HEK293 (cell line): ENCODE results near the gene OOSP1.
"Not testable (repeated sequence)": the region's sequence is repeated elsewhere in the genome, so short reads cannot be mapped to it uniquely, and the experiment has no call there.

Experiments used
- CTCF ChIA-PET: fragments of 350-600 bp; formaldehyde crosslinking; extraction: SDS; loops from one replicate; lab custom pipeline; 2021; ENCODE audit warnings: antibody characterized with exemption; lab: Yijun Ruan, JAX
- POLR2A ChIA-PET: fragments of 300-600 bp; formaldehyde crosslinking; extraction: SDS; loops from one replicate; lab custom pipeline; 2020; ENCODE audit warnings: antibody characterized with exemption, inconsistent platforms; lab: Yijun Ruan, JAX
- H3K27ac ChIP-seq: fragments of 200-500 bp; sonication (Bioruptor generic); 2 replicates; pipeline ENCODE4 v1.5.1; 2014; ENCODE audit warnings: low read depth, low read length, control low read depth, inconsistent platforms; ENCODE audit errors: extremely low read depth
- H3K36me3 ChIP-seq, 2 experiments: fragments of 200-500 bp in 1 of 2; sonication (Bioruptor generic) in 1 of 2; 1 replicate in 1 of 2; 2 replicates in 1 of 2; pipeline ENCODE4 v1.5.1; 2014 to 2017; ENCODE audit warnings: inconsistent platforms in 2 of 2, low read length in 2 of 2; ENCODE audit not compliant: control insufficient read depth in 2 of 2, insufficient read depth in 1 of 2
- H3K4me1 ChIP-seq: fragments of 200-500 bp; sonication (Bioruptor generic); 2 replicates; pipeline ENCODE4 v1.5.1; 2014; ENCODE audit warnings: mild to moderate bottlenecking, low read length, inconsistent platforms; ENCODE audit not compliant: control insufficient read depth, insufficient read depth
- H3K4me3 ChIP-seq: 2 replicates; pipeline ENCODE4 v1.5.1; 2011; ENCODE audit warnings: low read depth, mild to moderate bottlenecking, control low read depth, low read length, moderate library complexity
- H3K9me3 ChIP-seq: fragments of 200-500 bp; sonication (Bioruptor generic); 2 replicates; pipeline ENCODE4 v1.5.1; 2014; ENCODE audit warnings: low read depth, low read length, inconsistent platforms; ENCODE audit not compliant: control insufficient read depth, insufficient read depth
- ELK4 ChIP-seq: IDR thresholded peaks from 2 replicates; pipeline ENCODE4 v1.6.1; 2011; ENCODE audit warnings: mild to moderate bottlenecking, low read depth, low read length, borderline replicate concordance
- GLI4 ChIP-seq: fragments of 450-650 bp; formaldehyde crosslinking; IDR thresholded peaks from 2 replicates; pipeline ENCODE4 v1.5.1; 2016; ENCODE audit warnings: missing biosample characterization, missing genetic modification characterization
- KLF1 ChIP-seq: fragments of 450-650 bp; formaldehyde crosslinking; IDR thresholded peaks from 2 replicates; pipeline ENCODE4 v1.5.1; 2016; ENCODE audit warnings: missing biosample characterization, missing genetic modification characterization
- MEIS1 ChIP-seq: sonication (generic); formaldehyde crosslinking; IDR thresholded peaks from 2 replicates; pipeline ENCODE4 v1.8.1; 2022; ENCODE audit warnings: missing genetic modification reagents, mild to moderate bottlenecking, borderline replicate concordance
- MYNN ChIP-seq: fragments of 450-650 bp; formaldehyde crosslinking; IDR thresholded peaks from 2 replicates; pipeline ENCODE4 v1.5.1; 2016; ENCODE audit warnings: missing biosample characterization, missing genetic modification characterization, borderline replicate concordance
- REPIN1 ChIP-seq: fragments of 450-650 bp; formaldehyde crosslinking; IDR thresholded peaks from 2 replicates; pipeline ENCODE4 v1.5.1; 2017; ENCODE audit warnings: missing biosample characterization, missing genetic modification characterization, low read depth
- SALL2 ChIP-seq: fragments of 450-650 bp; formaldehyde crosslinking; IDR thresholded peaks from 2 replicates; pipeline ENCODE4 v1.5.0; 2017; ENCODE audit warnings: missing biosample characterization, mild to moderate bottlenecking, missing genetic modification characterization, borderline replicate concordance
- WT1 ChIP-seq: fragments of 450-650 bp; formaldehyde crosslinking; IDR thresholded peaks from 2 replicates; pipeline ENCODE4 v1.5.1; 2016; ENCODE audit warnings: missing biosample characterization, missing genetic modification characterization
- YY1 ChIP-seq: fragments of 450-650 bp; formaldehyde crosslinking; IDR thresholded peaks from 2 replicates; pipeline ENCODE4 v1.5.1; 2018; ENCODE audit warnings: missing biosample characterization, missing genetic modification characterization
- ZBTB10 ChIP-seq: fragments of 450-650 bp; formaldehyde crosslinking; IDR thresholded peaks from 2 replicates; pipeline ENCODE4 v1.5.1; 2016; ENCODE audit warnings: missing biosample characterization, missing genetic modification characterization
- ZFP37 ChIP-seq: fragments of 450-650 bp; formaldehyde crosslinking; IDR thresholded peaks from 2 replicates; pipeline ENCODE4 v1.5.1; 2016; ENCODE audit warnings: missing biosample characterization, missing genetic modification characterization
- ZNF10 ChIP-seq: fragments of 450-650 bp; formaldehyde crosslinking; IDR thresholded peaks from 2 replicates; pipeline ENCODE4 v1.5.1; 2017; ENCODE audit warnings: missing biosample characterization, missing genetic modification characterization
- ZNF112 ChIP-seq: fragments of 450-650 bp; formaldehyde crosslinking; IDR thresholded peaks from 2 replicates; pipeline ENCODE4 v1.5.0; 2017; ENCODE audit warnings: missing biosample characterization, missing genetic modification characterization
- ZNF114 ChIP-seq: fragments of 450-650 bp; formaldehyde crosslinking; IDR thresholded peaks from 2 replicates; pipeline ENCODE4 v1.5.0; 2017; ENCODE audit warnings: missing biosample characterization, missing genetic modification characterization
- ZNF223 ChIP-seq: fragments of 450-650 bp; formaldehyde crosslinking; IDR thresholded peaks from 2 replicates; pipeline ENCODE4 v1.5.1; 2016; ENCODE audit warnings: missing biosample characterization, missing genetic modification characterization
- ZNF248 ChIP-seq: fragments of 450-650 bp; formaldehyde crosslinking; IDR thresholded peaks from 2 replicates; pipeline ENCODE4 v1.5.1; 2017; ENCODE audit warnings: missing biosample characterization, missing genetic modification characterization
- ZNF274 ChIP-seq, 2 experiments: fragments of 200-500 bp in 1 of 2; fragments of 450-650 bp in 1 of 2; sonication (Bioruptor generic) in 1 of 2; formaldehyde crosslinking in 1 of 2; IDR thresholded peaks; 2 replicates each; pipeline versions ENCODE4 v1.5.1 to v1.6.1; 2014 to 2016; ENCODE audit warnings: borderline replicate concordance in 1 of 2, inconsistent platforms in 1 of 2, low read length in 1 of 2, missing biosample characterization in 1 of 2, missing genetic modification characterization in 1 of 2
- ZNF324 ChIP-seq: fragments of 450-650 bp; formaldehyde crosslinking; IDR thresholded peaks from 2 replicates; pipeline ENCODE4 v1.5.1; 2016; ENCODE audit warnings: missing biosample characterization, missing genetic modification characterization
- ZNF501 ChIP-seq: fragments of 450-650 bp; formaldehyde crosslinking; IDR thresholded peaks from 2 replicates; pipeline ENCODE4 v1.5.1; 2016; ENCODE audit warnings: missing biosample characterization, missing genetic modification characterization
- ZNF544 ChIP-seq: fragments of 450-650 bp; formaldehyde crosslinking; IDR thresholded peaks from 2 replicates; pipeline ENCODE4 v1.5.0; 2017; ENCODE audit warnings: missing biosample characterization, missing genetic modification characterization
- ZNF621 ChIP-seq: fragments of 450-650 bp; formaldehyde crosslinking; IDR thresholded peaks from 2 replicates; pipeline ENCODE4 v1.5.1; 2017; ENCODE audit warnings: missing biosample characterization, missing genetic modification characterization
- ZNF623 ChIP-seq: fragments of 450-650 bp; formaldehyde crosslinking; IDR thresholded peaks from 2 replicates; pipeline ENCODE4 v1.5.1; 2016; ENCODE audit warnings: missing biosample characterization, missing genetic modification characterization
- ZNF660 ChIP-seq: fragments of 450-650 bp; IDR thresholded peaks from 2 replicates; pipeline ENCODE4 v1.5.1; 2018; ENCODE audit warnings: missing biosample characterization, mild to moderate bottlenecking, missing genetic modification characterization
- ZNF677 ChIP-seq: fragments of 450-650 bp; IDR thresholded peaks from 2 replicates; pipeline ENCODE4 v1.5.0; 2018; ENCODE audit warnings: missing biosample characterization, mild to moderate bottlenecking, missing genetic modification characterization, moderate library complexity
- ZNF785 ChIP-seq: fragments of 450-650 bp; formaldehyde crosslinking; IDR thresholded peaks from 2 replicates; pipeline ENCODE4 v1.5.1; 2016; ENCODE audit warnings: missing biosample characterization, missing genetic modification characterization

Gene OOSP1

GRCh38 chr11:59973097-59973496, 34.9 kb downstream of the OOSP1 start:
- POLR2A ChIA-PET: no interaction called here
- TF ChIP-seq ZNF223 (tag by site-specific recombination) (no peak), GLI4 (tag by site-specific recombination) (no peak), ZNF544 (no peak), REPIN1 (tag by site-specific recombination) (no peak), SALL2 (tag by site-specific recombination) (no peak), ZNF621 (no peak), YY1 (no peak), ZNF112 (no peak)
- TF ChIP-seq, all 188 proteins: peak for 0
- H3K4me3 ChIP-seq: no peak overlapping the region
- H3K27ac ChIP-seq: no peak overlapping the region
- no peaks in the 10 kb centered on the region for H3K36me3 ChIP-seq
- CTCF ChIA-PET: no interaction called here
- no peaks in the 10 kb centered on the region for H3K4me1 ChIP-seq
- H3K9me3 ChIP-seq: no peaks in the 10 kb centered on the region

GRCh38 chr11:59981106-59981770, 43.0 kb downstream of the OOSP1 start:
- POLR2A ChIA-PET: no interaction called here
- CTCF ChIA-PET: no interaction called here

GRCh38 chr11:59982037-59982436, 43.8 kb downstream of the OOSP1 start:
- H3K36me3 ChIP-seq, H3K4me3 ChIP-seq, H3K27ac ChIP-seq, H3K4me1 ChIP-seq, H3K9me3 ChIP-seq, CTCF ChIA-PET, POLR2A ChIA-PET: not testable (repeated sequence)

More at GRCh38 chr11:59981106-59981770, 43.0 kb downstream of the OOSP1 start:
- no peak overlapping the region for H3K27ac ChIP-seq
- H3K4me3 ChIP-seq: no peak overlapping the region
- no peaks in the 10 kb centered on the region for H3K9me3 ChIP-seq
- no peaks in the 10 kb centered on the region for H3K36me3 ChIP-seq
- no peaks in the 10 kb centered on the region for H3K4me1 ChIP-seq
- no peak for TF ChIP-seq KLF1 (tag by site-specific recombination)
- TF ChIP-seq ZNF501 (tag by site-specific recombination): no peak
- no peak for TF ChIP-seq ZNF324 (tag by site-specific recombination)
- TF ChIP-seq ZNF621: no peak
- no peak for TF ChIP-seq ZBTB10
- TF ChIP-seq ZNF10 (tag by site-specific recombination): no peak
- TF ChIP-seq ZNF248: no peak
- TF ChIP-seq ZNF677 (tag by site-specific recombination): no peak
- TF ChIP-seq ZNF114 (tag by site-specific recombination): no peak
- no peak for TF ChIP-seq WT1 (tag by site-specific recombination)
- no peak for TF ChIP-seq ZFP37 (tag by site-specific recombination)

- Histone ChIP-seq H3K36me3 (no peaks in the 10 kb centered on the region), H3K27ac (no peak overlapping the region), H3K4me3 (no peak overlapping the region), H3K9me3 (no peaks in the 10 kb centered on the region), H3K4me1 (no peaks in the 10 kb centered on the region)
- ChIA-PET CTCF (interaction anchor here (0.6 to 0.9 kb wide), 3 partner anchors 64 to 283 kb away, joined by 3 to 7 read pairs (median 4); no protein-coding TSS in a partner anchor), POLR2A (no interaction called here)
- TF ChIP-seq MEIS1 (CRISPR knock-in tag): no peak
- TF ChIP-seq ZNF623 (tag by site-specific recombination): no peak
- TF ChIP-seq ZNF223 (tag by site-specific recombination): no peak
- TF ChIP-seq ZNF544: no peak
- TF ChIP-seq ZNF785 (tag by site-specific recombination): no peak
- no peak for TF ChIP-seq ZNF274 (IDR thresholded peaks at IDR 0.05; ENCODE audit: low read length)
- TF ChIP-seq ZNF274 (tag by site-specific recombination; IDR thresholded peaks at IDR 0.05; ENCODE audit: borderline replicate concordance): no peak
- no peak for TF ChIP-seq ELK4
- TF ChIP-seq MYNN (tag by site-specific recombination): no peak
- TF ChIP-seq ZNF660 (tag by site-specific recombination): no peak
These were observed 45.0 kb downstream of the OOSP1 start for GRCh38 chr11:59983212-59983611.
